ENCODE measurements around the gene TES.

Gene TES

GRCh38 chr7:116251675-116252074 lies 41.3 kb downstream of the TES start:
- no peak for TF ChIP-seq CTCF (IDR thresholded peaks at IDR 0.05; ENCODE audit: borderline replicate concordance, insufficient read depth, low read depth, low read length)

GRCh38 chr7:116252249-116252648 lies 41.9 kb downstream of the TES start:
- no peak overlapping the region for H3K4me3 ChIP-seq (ENCODE audit: low read depth, low read length)
- TF ChIP-seq CTCF (IDR thresholded peaks at IDR 0.05; ENCODE audit: borderline replicate concordance, insufficient read depth, low read depth, low read length): no peak

More at GRCh38 chr7:116251675-116252074, 41.3 kb downstream of the TES start:
- H3K4me3 ChIP-seq (ENCODE audit: low read depth, low read length): no peak overlapping the region

GRCh38 chr7:116257156-116257555 lies 46.8 kb downstream of the TES start:
- no peak for TF ChIP-seq CTCF (IDR thresholded peaks at IDR 0.05; ENCODE audit: borderline replicate concordance, insufficient read depth, low read depth, low read length)

GRCh38 chr7:116258734-116259133 lies 48.4 kb downstream of the TES start:
- TF ChIP-seq CTCF (IDR thresholded peaks at IDR 0.05; ENCODE audit: borderline replicate concordance, insufficient read depth, low read depth, low read length): peak; percentile 46; the same call in 1 of the 2 replicates
- H3K4me3 ChIP-seq (ENCODE audit: low read depth, low read length): no peak overlapping the region

More at GRCh38 chr7:116257156-116257555, 46.8 kb downstream of the TES start:
- no peak overlapping the region for H3K4me3 ChIP-seq (ENCODE audit: low read depth, low read length)

GRCh38 chr7:116259156-116259870 lies 49.0 kb downstream of the TES start:
- H3K4me3 ChIP-seq (ENCODE audit: low read depth, low read length): no peak overlapping the region
- TF ChIP-seq CTCF (IDR thresholded peaks at IDR 0.05; ENCODE audit: borderline replicate concordance, insufficient read depth, low read depth, low read length): no peak

GRCh38 chr7:116259871-116260440 lies 49.6 kb downstream of the TES start:
- no peak overlapping the region for H3K4me3 ChIP-seq (ENCODE audit: low read depth, low read length)
- TF ChIP-seq CTCF (IDR thresholded peaks at IDR 0.05; ENCODE audit: borderline replicate concordance, insufficient read depth, low read depth, low read length): no peak

- H3K4me3 ChIP-seq (ENCODE audit: low read depth, low read length): no peak overlapping the region
- no peak for TF ChIP-seq CTCF (IDR thresholded peaks at IDR 0.05; ENCODE audit: borderline replicate concordance, insufficient read depth, low read depth, low read length)
These were observed 51.6 kb downstream of the TES start for GRCh38 chr7:116261904-116262303.

Data from GM12875 (cell line).